Activated CD4-positive, alpha-beta T cell treated with anti-CD3 and anti-CD28 coated beads, Interleukin-2, Interleukin-6, amounts not matched to agents 100 ng/mL and 50 ng/mL, durations not matched to agents 16 hours and 8 hours (primary cell): Measurements from ENCODE around the gene VOPP1.

Experiments
- DNase-seq: peaks from one replicate; pipeline ENCODE4 v3.0.0-alpha.2; 2020

The VOPP1 gene

DNA sequence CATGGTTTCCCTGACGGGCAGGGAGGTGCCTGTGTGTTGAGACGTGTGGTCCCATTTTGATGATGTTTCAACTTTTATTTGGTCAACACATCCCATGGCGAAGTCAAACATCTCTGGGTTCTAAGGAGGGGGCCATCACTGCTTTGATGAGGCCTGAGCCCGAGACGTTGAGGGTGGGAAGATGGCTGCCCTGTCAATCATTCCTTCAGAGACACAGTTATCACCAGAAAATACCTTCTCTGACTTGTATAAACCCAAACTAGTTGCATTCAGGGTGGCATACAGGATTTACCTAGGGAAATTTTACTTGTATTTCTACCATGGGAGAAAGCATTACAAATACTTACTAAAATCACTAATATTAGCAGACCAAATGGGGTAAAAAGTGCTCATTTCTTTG is 64.6 kb downstream of the VOPP1 start:
- DNase-seq: no peak

DNA sequence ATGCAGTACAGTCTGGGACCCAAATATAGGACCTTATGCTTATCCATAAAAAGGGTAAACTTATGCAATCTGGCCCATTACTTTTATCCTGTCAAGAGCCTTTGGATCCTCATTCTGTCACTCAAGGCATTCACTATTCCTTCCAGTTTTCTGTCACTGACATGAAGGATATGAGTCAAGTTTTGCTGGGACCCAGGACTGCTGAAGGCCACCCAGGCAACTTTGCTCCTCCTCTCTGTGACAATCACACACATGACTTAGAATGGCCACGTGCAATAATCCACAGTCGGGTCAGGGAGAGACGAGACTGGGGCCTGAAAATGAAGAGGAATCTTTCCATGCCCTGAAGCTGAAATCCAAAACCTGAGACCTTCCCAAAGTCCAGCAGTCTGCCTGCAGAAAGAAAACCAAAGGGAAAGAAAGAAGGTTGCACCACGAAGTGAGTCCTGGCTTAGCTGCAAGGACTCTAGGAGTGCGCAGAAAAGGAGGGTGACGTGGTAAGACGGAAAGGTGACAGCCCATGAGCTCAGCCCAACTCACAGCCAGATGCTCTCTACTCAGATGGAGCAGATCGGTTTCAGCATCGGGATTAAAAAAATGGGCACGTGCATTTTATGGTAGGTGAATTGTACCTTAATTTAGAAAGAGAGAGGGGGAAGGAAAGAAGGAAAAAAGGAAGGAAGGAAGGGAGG is 67.2 kb downstream of the VOPP1 start:
- DNase-seq: no peak

GRCh38 chr7:55504093-55504859 is 68.0 kb downstream of the VOPP1 start:
- DNase-seq: no peak

- no peak for DNase-seq
Observed at GRCh38 chr7:55502858-55503440, 69.4 kb downstream of the VOPP1 start.

GRCh38 chr7:55502124-55502857 is 70.0 kb downstream of the VOPP1 start:
- DNase-seq: no peak

- no peak for DNase-seq
Observed at GRCh38 chr7:55501611-55502010, 70.7 kb downstream of the VOPP1 start.

DNA sequence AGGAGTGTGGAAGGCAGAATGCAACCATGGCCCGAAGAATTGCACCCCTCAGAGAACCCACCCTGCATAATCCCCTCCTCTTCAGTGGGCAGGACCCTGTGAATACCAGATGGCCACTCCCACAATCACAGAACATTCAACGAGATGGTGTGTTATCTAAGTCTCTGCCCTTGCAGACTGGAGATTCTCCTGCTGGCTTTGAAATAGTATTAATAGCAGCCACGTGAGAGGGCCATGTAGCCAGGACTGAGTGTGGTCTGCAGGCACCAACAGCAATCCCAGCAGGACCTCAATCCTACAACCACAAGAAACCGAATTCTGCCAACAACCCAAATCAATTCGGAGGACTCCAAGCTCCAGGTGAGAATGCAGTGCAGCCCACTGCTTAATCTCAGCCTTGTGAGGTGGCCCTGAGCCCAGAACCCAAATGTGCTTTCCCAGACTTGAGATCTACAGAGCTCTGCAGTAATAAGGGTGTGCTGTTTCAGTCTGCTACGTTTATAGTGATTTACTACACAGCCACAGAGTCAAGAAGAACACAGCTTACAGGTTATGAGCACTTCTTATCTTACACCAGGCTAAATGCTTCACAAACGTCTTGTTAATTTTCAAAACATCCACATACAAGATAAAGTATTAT is 72.1 kb downstream of the VOPP1 start:
- no peak for DNase-seq

GRCh38 chr7:55499591-55499990 is 72.7 kb downstream of the VOPP1 start:
- DNase-seq: no peak

- no peak for DNase-seq
Observed at GRCh38 chr7:55498770-55499169, 73.5 kb downstream of the VOPP1 start.

- DNase-seq: no peak
Observed at GRCh38 chr7:55498142-55498541, 74.2 kb downstream of the VOPP1 start.

- DNase-seq: no peak
Observed at GRCh38 chr7:55497521-55497920, 74.8 kb downstream of the VOPP1 start.

DNA sequence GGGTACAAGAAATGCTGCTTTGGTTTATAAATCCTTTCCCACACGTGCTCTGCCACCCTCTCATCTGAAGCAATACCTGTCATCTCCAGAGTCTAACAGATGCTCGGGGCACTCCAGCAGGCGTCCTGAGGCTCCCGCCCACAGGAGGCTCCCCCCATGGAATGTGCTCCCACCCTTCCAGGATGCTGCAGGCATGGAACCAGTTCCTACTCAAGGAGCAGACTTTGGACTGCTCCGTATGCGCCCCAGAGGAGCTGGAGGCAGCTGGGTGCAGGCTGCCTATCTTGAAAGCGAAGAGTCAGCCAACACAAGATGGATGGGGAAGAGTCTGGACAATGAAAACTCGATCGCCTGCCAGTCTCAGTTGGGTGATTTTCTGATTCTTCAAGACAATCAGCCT is 75.4 kb downstream of the VOPP1 start:
- no peak for DNase-seq

DNA sequence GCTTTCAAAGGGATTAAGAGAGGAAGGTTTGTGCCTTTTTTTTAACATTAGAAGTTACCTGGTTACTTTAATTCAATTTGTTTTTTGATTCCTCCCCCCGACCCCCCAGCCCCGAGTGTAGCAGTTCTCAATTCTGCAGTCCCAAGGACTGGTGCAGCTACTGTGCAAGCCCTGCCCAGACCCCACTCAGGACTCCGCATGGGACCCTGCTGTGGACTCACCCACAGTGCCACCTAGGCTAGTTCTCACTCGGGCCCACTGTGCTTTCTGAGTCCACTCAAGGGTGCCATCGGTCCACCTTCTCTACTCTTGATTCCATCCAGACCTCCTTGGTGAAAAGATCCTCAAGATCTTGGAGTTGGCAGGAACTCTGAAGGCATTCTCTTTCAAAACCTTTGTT is 77.4 kb downstream of the VOPP1 start:
- no peak for DNase-seq

DNA sequence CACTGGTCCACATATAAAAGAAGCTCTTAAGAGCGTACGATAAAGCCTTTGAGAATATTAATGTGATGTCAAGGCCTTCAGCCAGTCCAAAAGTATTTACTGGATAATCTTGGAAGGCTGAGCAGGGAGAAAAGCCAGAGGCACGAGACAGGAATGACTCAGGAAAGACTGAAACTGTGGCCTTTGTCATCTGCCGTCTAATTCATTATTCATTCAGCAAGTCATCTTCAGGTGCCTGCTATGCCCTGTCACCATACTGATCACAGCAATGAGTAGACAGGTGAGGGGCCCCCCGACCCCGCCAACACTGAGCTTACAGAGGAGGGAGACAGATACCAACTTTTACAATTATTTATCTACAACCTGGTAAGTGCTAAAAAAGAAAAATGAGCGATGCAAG is 78.9 kb downstream of the VOPP1 start:
- no peak for DNase-seq

DNA sequence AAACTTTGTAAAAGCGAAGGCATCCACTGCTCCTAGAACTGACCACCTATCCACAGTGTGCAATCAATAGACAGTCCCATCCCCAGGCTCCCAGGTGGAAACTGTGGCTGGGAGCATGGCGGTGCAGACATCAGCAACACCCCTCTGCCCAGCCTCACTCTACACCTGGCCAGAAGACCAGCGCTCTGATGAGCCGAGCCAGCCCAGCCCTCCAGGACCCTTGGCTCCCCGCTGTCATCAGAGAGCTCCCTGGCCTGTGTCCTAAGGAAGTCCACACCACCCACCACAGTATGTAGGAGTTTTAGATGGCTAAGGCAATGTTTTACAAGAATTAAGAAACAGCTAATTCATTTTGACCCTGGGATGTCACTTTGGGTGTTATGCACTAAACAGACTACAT is 81.0 kb downstream of the VOPP1 start:
- no peak for DNase-seq

- DNase-seq: no peak
Observed at GRCh38 chr7:55490099-55490498, 82.2 kb downstream of the VOPP1 start.

DNA sequence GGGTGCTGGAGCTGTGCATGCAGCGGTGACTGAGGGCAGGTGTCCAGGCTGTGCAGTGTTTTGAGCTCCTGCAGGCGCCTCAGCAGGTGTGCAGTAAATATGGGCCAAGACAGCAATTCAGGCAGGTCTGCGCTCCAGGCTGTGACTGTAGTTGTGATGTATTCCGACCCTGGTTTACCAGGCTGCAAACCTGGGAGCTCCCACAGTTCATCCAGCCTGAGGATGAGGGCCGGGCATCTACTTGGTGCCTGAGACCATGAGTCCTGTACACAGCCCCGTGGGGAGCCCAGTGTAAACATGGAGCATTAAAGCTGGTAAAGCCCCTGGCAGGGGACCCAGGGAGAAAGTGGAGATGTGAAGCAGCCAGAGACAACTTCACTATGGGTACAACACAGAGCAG is 82.8 kb downstream of the VOPP1 start:
- no peak for DNase-seq

GRCh38 chr7:55488804-55489340 is 83.4 kb downstream of the VOPP1 start:
- DNase-seq: no peak

DNA sequence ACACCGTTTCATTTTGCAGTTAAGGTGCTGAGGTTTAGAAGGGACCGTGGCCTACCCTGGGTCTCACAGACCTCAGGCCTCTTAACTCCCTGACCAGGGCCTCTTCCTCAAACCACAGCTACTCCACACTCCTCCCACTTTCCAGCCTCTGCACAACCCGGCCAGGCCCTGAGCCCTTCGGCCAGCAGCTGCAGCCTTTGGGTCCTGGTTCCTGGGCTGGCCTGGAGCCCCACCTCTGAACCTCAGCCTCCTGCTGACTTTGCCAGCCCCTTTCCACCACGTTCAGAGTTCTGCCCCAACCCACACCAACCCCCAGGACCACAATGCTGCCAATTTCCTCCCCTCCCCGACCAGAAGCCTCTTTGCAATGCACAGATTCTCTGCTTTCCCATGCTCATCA is 84.1 kb downstream of the VOPP1 start:
- no peak for DNase-seq

- no peak for DNase-seq
Observed at GRCh38 chr7:55486991-55487390, 85.3 kb downstream of the VOPP1 start.

DNA sequence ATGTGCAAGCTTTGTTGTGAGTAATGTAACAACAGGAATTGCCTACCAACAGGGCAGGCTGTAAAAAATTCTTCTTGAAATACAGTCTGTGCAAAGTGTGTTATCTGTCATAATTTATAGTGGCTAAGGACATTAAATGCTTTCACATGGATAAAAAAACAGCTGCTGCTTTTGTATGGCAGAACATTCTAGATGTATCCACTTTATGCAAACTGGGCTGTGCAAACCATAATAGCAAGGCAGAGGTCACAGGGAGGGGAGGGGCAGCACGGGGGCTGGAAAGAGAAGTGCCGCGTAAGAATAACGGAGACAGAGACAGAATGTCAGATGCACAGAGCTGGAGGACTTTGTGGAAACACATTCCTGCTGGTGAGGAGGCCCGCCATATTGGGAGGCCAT is 86.1 kb downstream of the VOPP1 start:
- DNase-seq: no peak

- no peak for DNase-seq
Observed at GRCh38 chr7:55485501-55486191, 86.7 kb downstream of the VOPP1 start.
